Limb (tissue), 2 donors: ENCODE measurements around the gene CNPPD1.
A peak's percentile ranks its signal among the peaks of the same experiment; 100 is the strongest.

ENCODE experiments used
- DNase-seq, 2 donors: peaks; one replicate each; pipeline ENCODE4 v3.0.0-alpha.2; 2016; ENCODE audit errors: extremely low spot score in 2 of 2

CNPPD1 gene

DNA sequence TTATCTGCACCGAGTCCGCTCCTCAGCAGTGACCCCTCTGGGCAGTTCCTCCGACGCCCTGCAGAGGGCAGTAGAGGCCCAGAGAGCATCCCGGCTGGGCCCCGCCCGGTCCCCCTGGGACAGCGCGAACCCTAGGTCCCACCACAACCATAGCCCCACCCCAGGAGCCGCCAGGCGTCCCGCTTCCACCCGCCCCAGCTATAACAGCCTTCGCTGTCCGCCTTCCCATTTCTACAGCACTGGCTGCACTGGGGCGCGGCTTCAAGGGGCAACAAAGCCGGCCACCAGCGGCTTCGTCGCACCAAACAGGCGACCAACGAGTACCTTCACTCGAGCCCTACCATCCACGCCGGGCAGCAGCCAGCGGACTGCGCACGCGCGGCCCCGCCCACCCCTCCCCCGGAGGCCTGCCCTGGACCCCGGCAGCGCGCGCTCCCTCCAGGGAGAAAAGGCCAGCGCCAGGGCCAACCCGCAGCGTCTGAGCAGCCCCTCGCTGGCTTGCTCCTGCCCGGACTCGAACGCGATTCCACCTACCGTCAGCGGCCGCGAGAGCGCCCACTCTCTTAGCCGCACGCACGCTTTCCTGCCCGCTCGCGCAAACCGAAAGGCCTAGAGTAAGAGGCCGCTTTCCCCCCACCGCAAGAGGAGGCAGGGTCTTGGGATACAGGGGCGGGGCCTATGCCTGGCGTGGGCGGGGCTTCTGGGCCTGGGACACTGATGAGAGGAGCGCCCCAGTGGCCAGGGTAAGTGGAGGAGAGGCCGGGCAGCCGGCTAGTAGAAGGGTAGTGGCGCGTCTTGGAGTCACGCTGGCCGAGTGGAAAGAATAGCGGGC is 16.3 kb downstream of the CNPPD1 start, which contains the start of gene NHEJ1:
Gene NHEJ1 (minus strand): TSS at position 630 of the 832 bp plus-strand sequence. CDS start 2,453 bp downstream, outside the sequence.
- peak; percentile 90 to 97 for DNase-seq

- DNase-seq, result no peak
Measured at GRCh38 chr2:219159771-219160185, 16.9 kb downstream of the CNPPD1 start.

GRCh38 chr2:219158586-219158985 is 18.1 kb downstream of the CNPPD1 start:
- DNase-seq, result no peak

GRCh38 chr2:219158025-219158424 is 18.7 kb downstream of the CNPPD1 start:
- no peak for DNase-seq

DNA sequence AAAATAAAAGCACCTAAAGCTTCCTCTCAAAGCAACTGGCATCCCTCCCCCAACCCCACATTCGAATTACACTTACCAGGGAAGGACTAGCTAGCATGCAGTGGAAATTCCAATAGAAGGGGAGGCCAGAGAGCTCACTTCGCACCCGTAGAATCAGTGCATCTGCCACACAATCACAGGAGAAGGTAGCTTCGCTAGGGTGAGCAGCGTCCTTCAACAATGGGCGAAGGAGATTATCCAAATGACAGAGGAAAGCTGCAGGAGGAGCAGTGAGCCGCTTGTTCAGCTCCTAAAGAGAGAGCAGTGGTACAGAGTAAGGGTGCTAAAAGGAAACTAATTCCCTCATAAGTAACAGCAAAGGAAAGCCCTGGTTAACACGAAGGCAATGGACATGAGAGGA is 19.3 kb downstream of the CNPPD1 start:
- DNase-seq, result no peak

DNA sequence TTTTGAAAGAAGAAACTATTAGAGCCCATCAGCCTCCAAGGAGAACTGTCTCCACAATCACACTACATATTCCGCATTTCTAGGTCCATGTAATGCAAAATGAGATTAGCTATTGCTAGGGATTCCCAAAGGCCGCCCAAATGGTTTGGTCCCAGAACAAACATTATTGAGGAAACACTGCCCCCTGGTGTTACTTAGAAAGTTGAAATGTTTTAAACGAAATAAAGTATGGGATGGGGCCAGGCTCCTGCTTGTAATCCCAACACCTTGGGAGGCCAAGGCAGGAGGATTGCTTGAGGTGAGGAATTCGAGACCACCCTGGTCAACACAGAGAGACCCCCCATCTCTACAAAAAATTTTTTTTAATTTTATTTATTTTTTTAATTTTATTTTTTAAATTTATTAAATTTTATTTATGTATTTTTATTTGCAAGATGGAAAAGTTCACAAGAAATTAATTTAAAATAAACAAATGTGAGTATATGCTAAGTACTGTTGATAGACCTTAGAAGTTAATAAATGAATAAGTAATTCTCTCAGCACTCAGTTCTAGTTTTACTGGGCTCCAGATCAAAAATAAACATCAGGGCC is 21.6 kb downstream of the CNPPD1 start:
- DNase-seq, result peak in 1 of 2 donors; percentile 71

DNA sequence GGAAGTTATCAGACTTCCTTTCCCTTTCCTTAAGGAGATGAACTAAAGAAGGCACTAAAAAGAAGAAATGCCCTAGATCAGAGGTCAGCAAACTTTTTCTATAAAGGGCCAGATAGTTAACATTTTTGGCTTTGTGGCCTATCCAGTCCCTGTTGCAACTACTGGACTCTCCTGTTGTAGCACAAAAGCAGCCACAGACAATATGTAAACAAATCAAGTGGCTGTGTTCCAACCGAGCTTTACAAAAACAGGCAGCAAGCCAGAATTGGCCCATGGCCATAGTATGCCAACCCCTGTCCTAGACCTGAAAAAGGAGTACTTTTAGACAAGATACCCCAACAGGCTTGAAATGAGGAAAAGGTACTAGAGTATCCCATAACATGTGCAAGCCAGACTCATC is 27.1 kb downstream of the CNPPD1 start:
- DNase-seq, result no peak

DNA sequence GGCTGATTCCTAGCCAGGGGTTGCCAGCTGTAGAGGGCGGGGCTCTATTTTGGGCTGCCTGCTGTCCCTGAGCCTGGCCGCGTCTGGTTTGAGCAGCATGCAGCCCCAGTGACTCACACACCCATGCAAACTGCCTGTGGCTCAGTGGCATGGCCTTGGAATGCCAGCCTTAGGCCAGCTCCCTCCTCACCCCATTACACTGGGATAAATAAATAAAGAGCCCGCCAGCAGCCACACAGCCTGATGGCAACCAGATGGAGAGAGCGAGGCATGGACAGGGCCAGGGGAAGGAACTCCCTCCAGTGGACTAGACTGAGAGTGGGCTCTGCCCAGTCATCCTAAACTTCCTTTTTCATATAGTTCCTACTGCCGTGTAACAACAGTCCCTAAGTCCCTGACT is 34.4 kb downstream of the CNPPD1 start:
- no peak for DNase-seq

DNA sequence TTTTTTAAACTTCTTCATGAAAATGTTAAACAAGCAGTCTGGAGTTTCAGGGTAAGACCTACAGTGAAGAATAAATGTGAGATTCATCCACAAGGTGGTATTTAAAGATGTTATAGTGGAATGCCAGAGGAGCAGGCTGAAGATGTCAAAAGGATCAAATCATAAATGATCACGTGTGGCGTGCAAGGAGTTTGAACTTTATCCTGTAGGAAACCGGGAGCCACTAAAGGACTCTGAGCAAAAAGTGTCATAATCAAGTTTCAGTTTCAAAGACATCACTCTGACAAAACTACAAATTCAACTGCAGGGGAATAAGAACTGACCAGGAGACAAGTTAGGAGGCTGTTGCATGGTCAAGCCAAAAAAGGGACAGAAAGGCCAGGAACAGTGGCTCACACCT is 36.0 kb downstream of the CNPPD1 start:
- no peak for DNase-seq

DNA sequence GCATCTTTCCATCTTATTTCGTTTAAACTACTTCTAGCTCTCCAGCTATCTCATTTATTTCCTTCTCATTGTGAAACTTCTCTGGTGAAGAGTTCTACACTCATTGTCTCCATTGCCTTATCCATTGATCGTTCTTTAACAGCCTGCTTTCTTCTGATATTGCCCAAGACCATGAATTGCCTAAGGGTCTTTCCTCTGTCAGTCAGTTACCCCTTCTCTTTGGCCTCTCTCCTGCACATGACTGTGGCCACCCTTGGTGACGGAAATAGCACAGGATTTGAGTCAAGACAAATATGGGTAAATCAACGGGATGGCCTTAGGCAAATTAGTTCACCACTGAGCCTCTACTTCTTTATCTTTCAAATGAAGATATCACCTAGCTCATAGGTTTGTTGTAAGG is 42.7 kb downstream of the CNPPD1 start:
- no peak for DNase-seq

DNA sequence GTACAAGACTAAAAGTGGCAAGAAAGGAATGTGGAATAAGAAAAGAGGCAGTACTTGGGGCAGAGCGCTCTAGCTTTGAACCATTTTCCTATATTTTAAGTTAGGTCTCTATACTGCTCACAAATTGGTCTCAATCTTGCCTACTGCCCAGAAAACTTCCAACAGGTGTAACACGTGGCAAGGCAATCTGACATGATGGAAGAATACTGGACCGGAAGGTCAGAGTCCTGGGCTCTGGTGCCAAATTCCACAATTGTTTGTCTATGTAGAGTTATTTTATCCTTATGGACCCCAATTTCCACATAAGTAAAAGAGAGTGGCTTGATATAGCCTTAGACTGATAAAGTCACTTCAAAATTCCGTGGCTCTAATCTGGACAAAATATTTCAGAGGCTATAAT is 45.0 kb downstream of the CNPPD1 start:
- DNase-seq, result no peak

- no peak for DNase-seq
Measured at GRCh38 chr2:219131327-219131726, 45.4 kb downstream of the CNPPD1 start.

GRCh38 chr2:219129589-219129988 is 47.1 kb downstream of the CNPPD1 start:
- DNase-seq, result no peak

DNA sequence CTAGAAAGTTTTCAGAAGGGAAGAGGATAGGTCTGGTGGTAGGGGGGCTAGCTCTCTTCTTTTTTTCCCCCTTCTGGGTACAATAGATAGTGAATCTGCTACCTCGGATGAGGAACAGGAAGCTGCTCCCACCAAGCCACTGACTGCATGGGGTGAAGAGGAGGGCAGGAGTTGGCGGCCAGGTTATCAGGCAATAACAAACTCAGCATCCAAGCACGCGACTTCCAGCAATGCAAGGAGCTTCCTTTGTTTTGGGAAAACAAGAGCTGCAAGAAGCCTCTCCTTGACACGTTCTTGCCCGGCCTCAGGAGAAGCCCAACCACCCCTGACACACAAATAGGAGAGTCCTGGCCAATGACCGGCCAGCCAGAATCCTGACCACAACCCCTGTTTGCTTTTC is 48.3 kb downstream of the CNPPD1 start:
- DNase-seq, result no peak

GRCh38 chr2:219127037-219127635 is 49.6 kb downstream of the CNPPD1 start:
- DNase-seq, result no peak

GRCh38 chr2:219126555-219126954 is 50.2 kb downstream of the CNPPD1 start:
- DNase-seq, result no peak

DNA sequence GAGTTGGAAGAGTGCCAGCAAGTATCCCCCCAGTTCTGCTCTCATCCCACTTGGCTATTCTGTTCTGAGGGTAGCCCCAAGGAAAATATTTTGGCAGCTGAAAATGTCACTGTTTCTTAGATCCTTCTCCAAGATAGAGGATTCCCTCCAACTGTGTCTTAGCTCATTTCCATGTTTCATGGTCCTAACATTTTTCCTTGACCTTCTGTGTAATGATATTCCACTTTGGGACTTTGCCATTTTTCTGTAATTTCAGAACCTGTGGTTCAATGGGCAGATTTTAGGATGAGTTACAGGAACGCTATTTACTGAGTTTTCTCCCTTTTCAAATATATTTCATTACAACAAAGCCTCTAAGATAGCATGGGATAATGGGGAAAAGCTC is 50.8 kb downstream of the CNPPD1 start:
- no peak for DNase-seq

DNA sequence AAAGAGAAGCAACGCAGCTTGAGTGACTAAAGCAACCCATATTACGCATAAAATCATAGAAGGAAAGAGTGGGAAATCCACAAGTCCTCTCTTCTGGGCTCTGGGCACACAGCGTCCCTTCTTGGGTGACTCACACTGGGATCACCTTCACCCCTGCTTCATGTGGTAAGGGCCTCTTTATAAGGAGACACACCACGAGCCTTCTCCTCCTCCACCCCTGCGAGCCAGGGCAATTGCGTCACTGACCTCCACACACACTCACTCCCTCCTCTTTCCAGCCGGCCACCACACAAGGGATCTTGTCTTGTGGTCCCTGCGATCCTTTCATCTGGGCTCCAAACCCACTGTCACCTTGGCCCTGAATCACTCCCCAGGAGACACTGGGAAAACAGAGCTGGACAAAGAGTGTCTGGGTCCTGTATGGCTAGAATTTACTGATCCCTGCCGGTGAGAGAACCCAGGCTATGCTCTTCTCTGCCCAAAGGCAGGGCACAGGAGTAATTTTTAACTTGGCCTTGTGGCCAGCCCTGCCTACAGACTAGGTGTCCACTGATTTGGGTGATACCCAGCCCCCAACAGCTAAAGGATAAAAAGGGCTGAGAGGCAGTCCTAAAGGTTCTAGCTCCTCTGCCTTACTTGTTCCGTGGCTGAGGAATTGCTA is 51.4 kb downstream of the CNPPD1 start:
- DNase-seq, result no peak

GRCh38 chr2:219124381-219125110 is 52.2 kb downstream of the CNPPD1 start:
- no peak for DNase-seq

DNA sequence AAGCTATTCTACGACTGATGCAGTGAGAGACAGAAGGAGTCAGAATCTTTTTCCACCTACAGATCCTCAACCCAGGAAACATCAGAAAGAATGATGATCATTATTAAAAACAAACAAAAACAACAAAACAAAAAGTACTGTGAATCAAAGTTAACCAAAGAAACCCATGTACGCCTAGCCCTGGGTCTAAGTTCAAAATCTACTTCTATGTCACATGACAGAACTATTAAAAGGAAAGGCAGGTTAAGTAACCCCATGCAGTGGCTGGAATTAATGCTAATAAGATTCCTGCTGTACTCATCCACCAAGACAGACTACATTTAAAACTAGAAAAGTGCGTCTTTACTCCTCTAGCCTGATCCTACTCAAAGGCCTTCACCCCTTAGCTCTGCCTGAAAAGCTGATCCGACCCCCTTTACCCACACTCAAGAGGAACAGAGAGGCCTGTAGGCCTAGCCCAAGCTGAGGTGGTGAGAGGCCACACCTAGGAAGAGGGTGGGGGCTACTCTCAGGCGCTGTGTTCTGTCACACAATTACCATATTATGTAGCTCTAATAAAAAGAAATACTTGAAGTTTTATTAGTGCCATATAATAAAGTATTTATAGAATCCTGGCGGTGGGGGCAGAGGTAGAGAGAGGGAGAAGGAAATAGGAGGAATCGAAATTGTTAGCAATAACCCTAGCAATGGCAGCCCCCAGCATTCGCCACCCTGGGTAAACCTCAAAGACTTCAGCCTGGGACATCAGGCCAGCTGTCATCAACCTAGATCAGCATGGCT is 53.2 kb downstream of the CNPPD1 start:
- DNase-seq, result no peak
